Type B pancreatic cell (in vitro differentiated cells): ENCODE measurements around the gene MTF2. TPM values are rescaled to one million over a fixed set of nuclear protein-coding genes. Genes with fewer than 3 reads are reported as not detected.

Experiments used
- DNase-seq: peaks from one replicate; pipeline ENCODE4 v3.0.0; 2021; ENCODE audit warnings: mixed read lengths; ENCODE audit not compliant: unreplicated experiment; ENCODE audit errors: extremely low spot score
- H3K27ac Mint-ChIP-seq: 2 replicates; pipeline ENCODE4 v1.8.0; 2021; ENCODE audit warnings: mild to moderate bottlenecking, mixed read lengths
- H3K27me3 Mint-ChIP-seq: 2 replicates; pipeline ENCODE4 v1.8.0; 2021; ENCODE audit warnings: mixed read lengths
- H3K36me3 Mint-ChIP-seq: 2 replicates; pipeline ENCODE4 v1.8.0; 2021; ENCODE audit warnings: mixed read lengths
- H3K4me1 Mint-ChIP-seq: one replicate; pipeline ENCODE4 v1.8.0; 2021; ENCODE audit warnings: mixed read lengths; ENCODE audit not compliant: unreplicated experiment
- H3K4me3 Mint-ChIP-seq: 2 replicates; pipeline ENCODE4 v1.8.0; 2021; ENCODE audit warnings: mild to moderate bottlenecking, mixed read lengths
- H3K9me3 Mint-ChIP-seq: 2 replicates; pipeline ENCODE4 v1.8.0; 2021; ENCODE audit warnings: mixed read lengths
- CTCF ChIP-seq: fragments of 200-600 bp; sonication (generic); conservative IDR thresholded peaks from 2 replicates; pipeline ENCODE4 v1.5.0; 2021; ENCODE audit warnings: antibody characterized with exemption, mild to moderate bottlenecking
- total RNA-seq: library from RNA; stranded (reverse); gene quantifications from 2 replicates; pipeline ENCODE4 v1.2.1, GENCODE V29; 2021; ENCODE audit warnings: low replicate concordance

Gene MTF2
- total RNA-seq, 1 donor from 2014 or later, result 67.8 TPM

DNA sequence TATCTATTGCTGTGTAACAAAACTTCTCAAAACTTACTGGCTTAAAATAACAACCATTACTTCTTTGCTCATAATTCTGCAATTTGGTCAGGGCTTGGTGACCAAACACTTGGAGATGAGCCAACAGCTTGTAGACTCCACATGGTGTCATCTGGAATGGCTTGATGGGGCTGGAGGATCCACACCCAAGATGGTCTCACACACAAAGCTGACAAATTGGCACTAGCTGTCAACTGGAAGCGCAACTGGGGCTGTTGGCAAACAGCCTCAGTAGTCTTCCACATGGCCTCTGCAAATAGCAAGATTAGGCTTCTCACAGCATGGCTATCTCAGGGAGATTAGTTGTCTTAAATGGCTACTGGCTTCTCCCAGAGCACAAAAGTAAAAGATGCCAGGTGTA is 27.1 kb upstream of the MTF2 start:
- Mint-ChIP-seq H3K27me3 (peaks cover 10% of the 10 kb centered on the region), H3K27ac (no peak overlapping the region), H3K9me3 (no peaks in the 10 kb centered on the region), H3K4me3 (no peak overlapping the region), H3K4me1 (no peaks in the 10 kb centered on the region), H3K36me3 (no peaks in the 10 kb centered on the region)
- no peak for TF ChIP-seq CTCF
- no peak for DNase-seq

DNA sequence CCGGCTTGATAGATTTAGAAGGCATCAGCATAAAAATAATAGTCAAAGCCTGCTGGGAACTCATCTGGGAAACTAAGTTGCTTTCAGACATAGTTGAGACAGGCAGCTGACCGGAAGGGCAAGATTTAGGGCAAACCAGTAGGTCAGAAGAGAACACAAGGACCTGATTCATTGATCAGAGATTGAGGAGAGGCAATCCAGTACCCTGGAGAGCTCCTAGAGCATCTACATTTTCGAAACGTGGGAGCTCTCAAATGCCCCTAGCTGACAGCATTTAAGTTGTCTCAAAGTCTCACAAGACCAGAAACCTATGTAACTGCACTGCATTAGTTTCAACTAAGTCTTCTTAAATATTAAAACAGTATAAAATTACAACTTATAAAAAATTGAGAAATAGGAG is 22.9 kb upstream of the MTF2 start:
- no peak overlapping the region for H3K27ac Mint-ChIP-seq
- H3K4me3 Mint-ChIP-seq, result no peak overlapping the region
- TF ChIP-seq CTCF, result no peak
- no peaks in the 10 kb centered on the region for H3K9me3 Mint-ChIP-seq
- DNase-seq, result no peak
- H3K4me1 Mint-ChIP-seq, result no peaks in the 10 kb centered on the region
- peaks cover 19% of the 10 kb centered on the region for H3K27me3 Mint-ChIP-seq
- H3K36me3 Mint-ChIP-seq, result no peaks in the 10 kb centered on the region

GRCh38 chr1:93056649-93057048 is 22.4 kb upstream of the MTF2 start:
- Mint-ChIP-seq H3K27ac (no peak overlapping the region), H3K9me3 (no peaks in the 10 kb centered on the region), H3K27me3 (peaks cover 21% of the 10 kb centered on the region), H3K4me1 (no peaks in the 10 kb centered on the region), H3K36me3 (no peaks in the 10 kb centered on the region), H3K4me3 (no peak overlapping the region)
- no peak for DNase-seq
- TF ChIP-seq CTCF, result no peak

GRCh38 chr1:93061895-93062792 is 16.9 kb upstream of the MTF2 start:
- Mint-ChIP-seq H3K9me3 (no peaks in the 10 kb centered on the region), H3K4me3 (no peak overlapping the region), H3K27me3 (peaks cover 28% of the 10 kb centered on the region), H3K36me3 (no peaks in the 10 kb centered on the region), H3K4me1 (no peaks in the 10 kb centered on the region), H3K27ac (no peak overlapping the region)
- peak; percentile 58 for TF ChIP-seq CTCF
- no peak for DNase-seq

DNA sequence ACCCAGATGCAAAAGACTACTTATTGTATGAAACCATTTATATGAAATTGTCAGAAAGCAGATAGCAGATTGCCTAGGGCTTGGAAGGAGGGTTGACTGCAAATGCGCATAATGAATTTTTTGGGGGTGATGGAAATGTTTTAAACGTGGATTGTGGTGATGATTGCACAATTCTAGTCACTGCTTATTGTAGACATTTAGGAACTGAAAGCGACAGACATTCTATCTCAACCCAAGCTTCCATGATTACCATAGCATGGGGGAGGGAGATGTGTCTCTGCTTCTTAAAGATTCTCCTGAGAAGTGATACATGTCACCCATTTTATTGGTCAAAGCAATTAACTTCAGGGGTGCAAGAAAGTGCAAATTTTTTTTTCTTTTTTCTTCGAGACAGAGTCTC is 2.8 kb upstream of the MTF2 start:
- Mint-ChIP-seq H3K4me1 (peaks cover 6% of the 10 kb centered on the region), H3K4me3 (no peak overlapping the region), H3K9me3 (no peaks in the 10 kb centered on the region), H3K36me3 (no peaks in the 10 kb centered on the region), H3K27me3 (no peaks in the 10 kb centered on the region), H3K27ac (no peak overlapping the region)
- no peak for TF ChIP-seq CTCF
- no peak for DNase-seq
